GOT3 (cell line): ENCODE data around the gene COQ10B.

Experiments used
- DNase-seq: peaks from one replicate; lab custom pipeline; 2025; ENCODE audit warnings: mixed read lengths; lab: John Stamatoyannopoulos, UW

Gene COQ10B

GRCh38 chr2:197500503-197501131 lies 47.3 kb downstream of the COQ10B start:
- no peak for DNase-seq

- no peak for DNase-seq
Measured at GRCh38 chr2:197502201-197502600, 48.8 kb downstream of the COQ10B start.

GRCh38 chr2:197502685-197503084 lies 49.3 kb downstream of the COQ10B start:
- DNase-seq: no peak

GRCh38 chr2:197504000-197504399 lies 50.6 kb downstream of the COQ10B start:
- no peak for DNase-seq

GRCh38 chr2:197504512-197504911 lies 51.2 kb downstream of the COQ10B start:
- no peak for DNase-seq

- no peak for DNase-seq
Measured at GRCh38 chr2:197506658-197507057, 53.3 kb downstream of the COQ10B start.

- no peak for DNase-seq
Measured at GRCh38 chr2:197513915-197514314, 60.6 kb downstream of the COQ10B start.

- no peak for DNase-seq
Measured at GRCh38 chr2:197514754-197515153, 61.4 kb downstream of the COQ10B start.

- DNase-seq: no peak
Measured at GRCh38 chr2:197515315-197515738, 62.0 kb downstream of the COQ10B start.

GRCh38 chr2:197515739-197516392 lies 62.5 kb downstream of the COQ10B start, which contains the start of gene MOB4:
Gene MOB4, plus strand, starts transcription at chr2:197516066. Its CDS starts 21 bp downstream, at chr2:197516087.
- peak; percentile 83 for DNase-seq

GRCh38 chr2:197516393-197516761 lies 63.0 kb downstream of the COQ10B start:
- no peak for DNase-seq

- DNase-seq: no peak
Measured at GRCh38 chr2:197517150-197517549, 63.8 kb downstream of the COQ10B start.
